GM21723 (cell line): ENCODE results near the gene PLA2G6.
"Not testable (repeated sequence)": the region's sequence is repeated elsewhere in the genome, so short reads cannot be mapped to it uniquely, and the experiment has no call there.

Experiments used
- ATAC-seq: cut with Tn5 transposase; IDR thresholded peaks from one replicate; pipeline ENCODE4 v1.9.1; 2021; ENCODE audit warnings: mild to moderate bottlenecking, moderate library complexity; ENCODE audit not compliant: unreplicated experiment

PLA2G6 gene

DNA sequence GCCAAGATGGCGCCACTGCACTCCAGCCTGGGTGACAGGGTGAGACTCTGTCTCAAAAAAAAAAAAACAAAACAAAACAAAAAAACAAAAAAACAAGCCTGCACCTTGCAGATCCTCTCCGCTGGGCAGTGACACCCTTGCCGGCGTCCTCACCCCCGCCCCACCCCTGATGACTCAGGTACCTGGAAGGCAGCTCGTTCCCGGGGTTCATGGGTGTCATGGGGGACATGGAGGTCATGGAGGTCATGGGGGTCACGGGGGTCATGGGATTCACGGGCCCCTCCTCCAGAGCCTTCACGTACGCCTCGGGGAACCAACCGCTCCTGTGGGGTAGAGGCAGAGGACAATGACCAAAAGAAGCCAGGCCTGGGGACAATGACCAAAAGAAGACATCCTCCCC, 94.7 kb downstream of the PLA2G6 start:
- no peak for ATAC-seq

DNA sequence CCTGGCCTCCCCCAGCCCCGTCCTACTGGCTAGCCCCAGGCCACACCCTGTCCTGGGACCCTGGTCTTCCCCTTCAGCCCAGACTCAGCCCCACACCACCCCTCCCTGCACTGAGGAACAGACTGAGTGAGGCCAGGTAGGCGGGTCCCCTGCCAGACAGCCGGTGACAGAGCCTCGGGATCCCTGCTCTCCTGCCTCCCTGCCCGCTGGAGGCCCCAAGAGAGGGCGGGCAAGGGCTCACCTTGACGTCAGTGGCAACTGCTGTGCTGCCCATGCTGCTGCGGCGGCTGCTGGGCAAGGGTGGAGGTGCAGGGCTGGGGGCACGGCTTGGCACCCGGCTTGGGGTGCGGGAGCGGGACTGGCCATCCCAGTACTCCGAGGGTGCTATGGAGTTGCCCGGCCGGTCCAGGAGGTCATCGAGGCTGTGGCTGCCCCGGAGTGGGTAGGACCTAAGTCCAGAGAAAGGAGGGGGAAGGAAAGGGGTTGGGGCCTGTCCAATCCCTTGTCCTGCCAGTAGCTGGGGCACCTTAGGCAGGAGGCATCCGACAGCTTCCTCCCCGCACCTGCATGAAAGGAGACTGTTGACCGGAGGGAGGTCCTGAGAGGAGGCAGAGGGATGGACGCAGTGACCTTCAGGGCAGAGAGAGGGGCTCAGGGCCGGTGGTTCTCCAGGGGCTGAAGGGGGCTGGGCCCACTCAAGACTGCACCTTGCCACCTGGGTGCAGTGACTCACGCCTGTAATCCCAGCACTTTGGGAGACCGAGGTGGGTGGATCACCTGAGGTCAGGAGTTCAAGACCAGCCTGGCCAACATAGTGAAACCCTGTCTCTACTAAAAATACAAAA, 95.4 kb downstream of the PLA2G6 start:
- no peak for ATAC-seq

DNA sequence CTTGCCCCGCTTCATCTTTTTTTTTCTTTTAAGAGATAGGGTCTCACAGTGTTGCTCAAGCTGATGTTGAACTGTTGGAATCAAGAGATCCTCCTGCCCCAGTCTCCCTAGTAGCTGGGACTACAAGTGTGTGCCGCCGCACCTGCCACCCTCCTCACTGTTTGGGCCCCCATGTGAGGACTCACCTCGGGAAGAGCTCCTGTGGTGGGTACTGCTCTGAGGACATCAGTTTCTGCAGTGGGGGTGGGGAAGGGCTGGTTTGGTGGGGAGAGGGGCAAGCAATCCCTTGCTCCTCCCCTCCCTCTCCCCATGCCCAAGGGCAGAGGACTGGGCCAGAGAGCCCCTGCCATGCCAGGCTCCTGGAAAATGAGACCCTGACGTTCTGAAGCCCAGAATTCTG, 96.1 kb downstream of the PLA2G6 start:
- ATAC-seq, result no peak

DNA sequence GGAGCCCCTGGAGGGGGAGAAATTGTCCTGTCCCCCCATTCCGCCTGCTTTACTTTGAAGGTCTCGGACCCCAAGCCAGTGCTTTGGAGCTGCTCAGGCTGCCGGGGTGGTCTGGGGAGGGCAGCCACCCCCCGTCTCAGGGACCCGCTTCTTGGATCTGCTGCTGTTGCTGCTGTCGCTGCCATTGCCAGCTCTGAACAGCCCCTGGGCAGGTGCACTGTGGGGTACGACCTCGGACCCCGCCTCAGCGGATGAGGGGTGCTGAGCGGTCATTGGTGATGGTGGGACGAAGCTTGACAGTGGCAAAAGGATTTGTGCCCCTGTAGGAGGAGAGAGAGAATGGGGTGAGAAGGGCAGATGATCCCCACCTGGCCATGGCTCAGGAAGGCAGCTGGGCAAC, 96.6 kb downstream of the PLA2G6 start:
- ATAC-seq, result no peak

DNA sequence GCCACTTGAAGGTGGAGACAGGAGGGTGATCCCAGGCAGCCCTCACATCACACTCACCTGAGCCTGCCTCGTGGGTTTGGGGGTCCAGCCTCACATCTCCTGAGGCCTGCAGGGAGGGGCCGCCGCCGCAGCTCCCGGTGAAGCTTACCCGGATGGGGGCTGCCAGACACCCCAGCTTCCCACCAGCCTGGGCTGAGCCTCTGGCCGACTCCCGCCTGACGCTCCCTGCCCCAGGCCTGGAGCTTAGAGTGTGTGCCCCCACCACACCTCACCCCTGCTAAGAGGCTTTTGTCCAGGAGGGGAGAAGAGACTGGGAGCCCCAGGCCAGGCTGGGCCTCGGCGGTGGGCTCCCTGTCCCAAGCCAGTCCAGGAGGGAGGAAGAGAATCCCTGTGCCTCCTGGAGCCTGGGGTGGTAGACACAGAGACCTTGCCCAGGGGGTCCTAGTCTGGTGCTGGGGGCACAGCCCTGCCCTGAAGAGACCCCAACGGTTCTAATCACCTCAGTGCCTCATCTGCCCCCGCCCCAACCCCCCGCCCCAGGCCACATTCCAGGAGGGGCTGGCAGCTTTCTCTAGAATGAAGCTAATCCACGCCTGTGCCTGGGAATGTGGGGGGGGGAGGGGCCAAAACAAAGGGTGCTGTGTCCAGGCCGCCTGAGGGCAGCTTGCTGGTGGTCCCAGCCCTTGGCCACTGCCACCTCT, 97.5 kb downstream of the PLA2G6 start, which contains the start of gene SLC16A8:
Gene SLC16A8, minus strand, starts transcription at position 254 of the 701 bp plus-strand sequence. CDS start 1,311 bp downstream, outside the sequence.
- ATAC-seq, result no peak

DNA sequence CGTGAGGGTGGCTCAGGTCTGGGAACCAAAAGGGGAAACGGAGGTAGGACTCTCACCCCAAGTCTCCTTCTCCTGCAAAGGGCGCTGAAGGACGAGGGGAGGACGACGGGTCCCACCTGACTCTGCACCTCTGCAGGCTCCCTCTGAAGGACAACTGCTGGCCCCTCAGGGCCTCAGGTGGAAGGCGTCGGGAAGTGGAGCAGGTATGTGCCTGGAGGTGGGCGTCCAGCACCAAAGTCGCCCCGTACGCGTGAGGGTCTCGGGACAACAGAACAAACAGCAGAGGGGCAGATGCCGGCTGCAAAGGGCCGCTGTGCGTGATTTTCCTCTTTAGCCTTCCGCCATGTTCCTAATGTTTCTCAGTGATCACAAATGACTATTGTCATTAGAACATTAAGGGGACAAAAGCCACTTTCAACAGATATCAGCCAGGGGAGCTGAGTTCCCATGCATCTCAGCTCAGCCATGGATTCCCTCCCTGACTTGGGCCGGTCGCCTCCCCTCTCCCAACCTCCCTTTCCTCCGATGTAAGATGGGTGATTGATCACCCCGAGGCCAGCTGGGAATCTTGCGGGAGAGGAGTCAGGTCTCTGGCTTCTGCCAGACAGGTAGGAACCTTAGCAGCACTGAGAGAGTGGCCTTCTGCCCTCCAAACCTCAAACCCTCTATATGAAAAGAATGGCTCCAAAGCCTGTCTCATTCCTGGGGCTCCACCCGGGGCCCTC, 98.5 kb downstream of the PLA2G6 start:
- ATAC-seq, result no peak

DNA sequence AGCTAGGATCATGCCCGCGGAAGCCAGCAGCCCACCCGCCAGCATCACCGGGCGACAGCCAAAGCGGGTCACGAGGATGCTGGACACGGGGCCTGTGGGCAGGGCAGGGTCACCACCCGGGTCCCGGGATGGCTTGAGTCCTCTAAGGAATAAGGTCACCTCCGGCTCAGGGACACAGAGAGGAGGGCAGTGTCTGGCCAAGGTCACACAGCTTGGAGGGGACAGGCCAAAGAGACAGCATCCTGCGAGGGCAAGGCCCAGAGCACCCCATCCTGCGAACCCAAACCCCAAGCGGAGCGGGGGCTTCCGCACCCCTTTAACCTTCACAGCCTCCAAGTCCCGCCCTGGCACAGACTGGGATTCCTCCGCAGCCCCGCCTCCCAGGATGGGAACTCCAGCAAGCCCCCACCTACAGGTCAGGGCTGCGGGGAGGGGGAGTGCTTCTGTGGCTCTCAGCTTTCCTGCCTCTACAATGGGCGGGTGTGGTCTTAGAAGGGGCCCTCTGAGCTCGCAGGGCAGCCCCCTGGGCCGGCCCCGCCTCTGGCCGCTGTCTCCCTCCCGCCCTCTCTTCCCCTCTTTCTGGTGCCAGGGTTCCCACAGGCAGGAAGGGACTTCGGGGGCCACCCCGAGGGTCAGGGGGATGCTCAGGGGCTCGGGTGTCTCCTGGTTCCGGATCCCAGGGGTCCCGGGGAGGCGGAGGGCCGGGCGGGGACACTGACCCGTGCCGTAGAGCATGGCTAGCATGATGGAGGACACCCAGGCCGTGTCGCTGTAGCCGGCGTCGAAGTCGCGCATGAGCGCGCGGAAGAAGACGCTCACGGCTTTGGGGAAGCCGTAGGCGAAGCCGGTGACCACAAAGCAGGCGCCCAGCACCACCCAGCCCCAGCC, 99.4 kb downstream of the PLA2G6 start:
- ATAC-seq, result no peak

DNA sequence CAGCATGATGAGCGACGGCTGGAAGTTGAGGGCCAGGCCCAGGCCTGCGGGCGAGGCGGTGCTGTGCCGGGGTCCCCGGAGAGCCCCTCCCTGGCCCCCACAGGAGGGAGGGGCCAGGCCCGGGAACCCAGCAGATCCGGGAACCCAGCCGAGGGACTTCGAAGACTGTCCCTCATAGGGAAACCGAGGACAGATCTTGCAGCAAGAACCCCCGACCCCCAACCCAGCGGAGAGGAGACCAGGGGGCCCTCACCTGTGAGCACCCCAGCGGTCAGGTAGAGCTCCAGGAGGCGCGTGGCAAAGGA, 100.0 kb downstream of the PLA2G6 start:
- ATAC-seq, result no peak

DNA sequence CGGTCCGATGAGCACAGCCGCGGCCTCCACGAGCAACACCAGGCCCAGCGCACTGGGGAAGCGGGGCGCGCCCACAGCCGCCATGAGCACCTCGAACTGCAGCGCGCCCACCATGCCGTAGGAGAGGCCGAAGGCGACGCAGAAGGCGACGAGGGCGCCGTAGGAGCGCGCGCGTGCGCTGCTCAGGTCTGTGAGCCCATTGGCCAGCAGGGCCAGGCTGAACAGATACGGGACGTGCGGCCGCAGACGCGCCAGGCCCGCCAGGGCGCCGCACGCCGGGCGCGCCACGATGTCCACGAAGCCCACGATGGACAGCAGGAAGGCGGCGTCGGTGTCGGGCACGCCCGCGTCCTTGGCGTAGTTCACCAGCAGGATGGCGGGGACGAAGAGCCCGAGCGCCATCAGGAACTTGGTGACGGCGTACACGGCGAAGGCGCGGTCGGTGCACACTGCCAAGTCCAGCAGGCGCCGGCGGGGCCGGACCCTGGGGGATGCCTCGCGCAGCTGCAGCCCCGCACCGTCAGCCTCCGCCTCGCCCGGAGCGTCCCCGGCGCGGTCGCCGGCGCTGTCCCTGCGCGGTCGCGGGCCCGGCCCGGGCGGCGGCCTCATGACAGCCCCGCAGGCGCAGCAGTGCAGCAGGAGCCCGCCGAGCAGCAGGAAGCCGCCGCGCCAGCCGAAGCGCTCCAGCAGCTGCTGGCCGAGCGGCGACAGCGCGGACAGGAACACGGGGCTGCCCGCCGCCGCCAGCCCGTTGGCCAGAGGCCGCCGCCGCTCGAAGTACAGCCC, 100.6 kb downstream of the PLA2G6 start:
- ATAC-seq, result no peak

DNA sequence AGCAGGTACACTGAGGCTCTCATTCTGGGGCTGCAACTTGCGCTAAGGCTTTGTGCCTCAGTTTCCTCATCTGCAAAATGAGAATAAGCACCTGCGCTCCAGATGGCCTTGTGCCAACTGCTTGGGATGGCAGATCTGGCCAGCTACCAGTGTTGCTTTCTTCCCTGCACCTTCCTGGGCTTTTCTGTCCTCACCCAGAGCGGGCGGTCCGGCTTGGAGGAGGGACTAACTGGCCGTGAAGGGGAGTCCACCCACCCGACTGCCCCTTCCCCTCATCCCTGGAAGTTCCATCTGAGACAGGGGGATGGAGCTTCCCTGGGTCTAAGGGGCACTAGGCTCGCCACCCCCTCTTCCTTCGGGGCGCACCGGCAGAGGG, 101.2 kb downstream of the PLA2G6 start:
- ATAC-seq, result no peak

DNA sequence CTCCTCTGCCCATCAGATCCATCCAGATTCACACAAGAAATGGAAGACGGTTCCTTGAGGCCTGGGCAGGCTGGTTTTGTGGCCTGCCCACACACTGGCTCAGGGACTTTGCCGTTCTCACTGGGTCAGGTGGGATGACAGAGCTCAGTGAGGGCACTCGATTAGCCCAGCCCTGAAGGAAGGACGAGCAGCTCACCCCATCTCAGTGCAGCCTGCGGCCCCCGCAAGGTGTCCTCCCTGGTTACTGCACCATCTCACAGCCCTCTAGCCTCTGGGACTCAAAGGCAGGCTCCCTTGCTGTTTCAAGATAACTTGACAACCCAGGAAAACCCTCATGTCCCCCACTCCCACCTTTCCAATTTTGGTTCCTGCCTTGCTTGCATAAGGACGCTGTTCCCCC, 101.8 kb downstream of the PLA2G6 start:
- ATAC-seq, result no peak

DNA sequence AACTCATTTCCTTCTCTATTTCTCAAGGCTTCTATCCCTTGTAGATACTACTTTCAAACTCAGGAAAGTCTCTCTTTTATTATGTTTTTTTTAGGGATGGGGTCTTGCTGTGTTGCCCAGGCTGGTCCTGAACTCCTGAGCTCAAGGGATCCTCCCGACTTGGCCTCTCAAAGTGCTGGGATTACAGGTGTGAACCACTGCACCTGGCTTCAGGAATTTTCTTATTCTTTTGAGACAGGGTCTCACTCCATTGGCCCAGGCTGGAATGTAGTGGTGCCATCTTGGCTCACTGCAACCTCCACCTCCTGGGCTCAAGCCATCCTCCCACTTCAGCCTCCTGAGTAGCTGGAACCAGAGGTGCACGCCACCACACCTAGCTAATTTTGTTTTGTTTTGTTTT, 102.4 kb downstream of the PLA2G6 start:
- ATAC-seq, result not testable (repeated sequence)

DNA sequence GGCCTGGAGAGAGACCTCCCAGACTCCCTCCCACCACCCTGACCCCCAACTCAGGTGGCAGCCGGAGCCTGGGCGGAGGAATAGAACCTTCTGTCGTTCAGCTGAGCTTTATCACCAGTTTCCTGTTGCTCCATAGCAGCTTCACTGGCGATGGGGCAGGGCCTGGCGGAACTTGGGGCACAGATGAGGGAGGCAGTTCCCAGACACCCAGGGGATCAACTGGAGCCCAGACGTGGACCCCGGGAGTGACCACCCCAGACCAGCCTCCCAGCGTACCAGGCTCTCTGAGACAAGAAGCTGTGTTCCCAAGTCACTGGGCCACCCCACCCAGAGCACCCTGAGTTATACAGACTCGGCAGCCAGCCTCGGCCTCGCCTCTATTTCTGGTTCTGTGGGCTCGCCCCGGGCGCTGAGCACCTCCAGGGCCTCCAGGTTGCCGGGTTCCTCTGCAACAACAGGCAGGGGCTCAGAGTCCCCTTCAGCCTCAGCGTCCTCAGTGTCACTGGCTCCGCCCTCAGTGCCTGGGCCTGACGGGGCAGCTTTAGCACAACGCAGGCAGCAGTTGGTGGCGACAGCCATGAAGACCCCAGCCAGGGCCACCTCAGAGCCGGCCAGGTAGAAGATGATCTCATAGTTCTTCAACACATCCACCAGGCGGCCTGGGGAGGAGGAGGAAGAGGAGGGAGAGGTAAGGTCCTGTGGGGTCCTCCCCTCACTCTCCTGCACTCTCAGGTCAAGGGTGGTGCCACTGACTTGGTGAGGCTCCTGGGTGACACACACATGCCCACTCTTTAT, 103.4 kb downstream of the PLA2G6 start:
- ATAC-seq, result no peak

DNA sequence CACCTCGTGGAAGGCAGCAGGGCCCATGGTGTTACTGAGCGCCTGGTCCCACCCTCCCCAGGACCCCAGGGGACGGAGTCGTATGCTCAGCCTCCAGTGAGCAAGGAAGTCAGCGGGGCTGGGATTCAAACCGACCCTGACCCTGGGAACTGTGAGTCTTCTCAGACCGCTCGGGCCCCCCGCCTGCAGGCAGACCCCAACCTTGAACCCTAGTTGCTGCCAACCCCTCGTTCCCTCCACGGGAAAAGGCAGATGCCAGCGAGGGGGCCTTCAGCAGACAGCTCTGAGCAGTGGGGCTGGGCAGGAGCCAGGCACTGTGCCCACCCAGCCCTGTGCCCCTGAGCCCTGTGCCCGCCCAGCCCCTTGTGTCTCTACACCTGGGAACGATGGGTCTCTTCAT, 104.0 kb downstream of the PLA2G6 start:
- no peak for ATAC-seq

DNA sequence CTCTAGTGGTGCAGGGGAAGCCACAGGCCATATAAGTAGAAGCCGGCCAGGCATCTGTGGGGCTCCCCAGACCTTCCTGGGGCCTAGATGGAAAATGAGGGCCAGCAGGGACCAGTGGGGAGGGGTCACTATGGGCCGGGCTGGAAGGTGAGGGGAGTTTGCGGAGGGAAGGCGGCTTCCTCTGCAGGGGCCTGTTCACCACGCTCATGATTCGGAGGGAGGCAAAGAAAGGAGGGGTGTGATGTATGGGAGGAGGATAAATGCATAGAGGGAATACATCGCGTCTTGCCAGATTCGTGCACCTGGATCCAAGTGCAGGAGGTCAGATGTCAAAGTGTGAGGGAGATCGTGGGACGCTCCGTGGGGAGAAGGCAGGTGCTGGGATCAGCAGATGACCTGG, 104.5 kb downstream of the PLA2G6 start:
- ATAC-seq, result no peak

DNA sequence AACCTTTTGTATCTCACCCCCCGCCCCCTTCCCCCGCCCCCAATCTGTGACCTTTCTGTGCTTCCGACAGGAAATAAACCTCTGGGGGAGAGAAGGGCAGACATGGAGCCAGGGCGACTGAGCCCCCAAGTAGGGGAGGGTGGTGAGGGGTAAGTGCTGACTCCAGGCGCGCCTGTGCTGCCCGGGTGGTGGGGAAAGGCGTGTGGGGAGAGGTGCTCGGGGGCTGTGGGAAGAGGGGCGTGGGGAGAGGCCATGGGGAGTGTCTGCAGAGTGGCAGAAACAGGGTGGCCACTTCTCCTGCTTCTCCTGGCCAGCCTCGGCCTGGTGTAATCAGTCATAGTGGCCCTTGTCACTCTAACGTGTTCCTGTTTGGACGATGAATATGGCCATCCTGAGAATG, 105.7 kb downstream of the PLA2G6 start:
- ATAC-seq, result no peak

DNA sequence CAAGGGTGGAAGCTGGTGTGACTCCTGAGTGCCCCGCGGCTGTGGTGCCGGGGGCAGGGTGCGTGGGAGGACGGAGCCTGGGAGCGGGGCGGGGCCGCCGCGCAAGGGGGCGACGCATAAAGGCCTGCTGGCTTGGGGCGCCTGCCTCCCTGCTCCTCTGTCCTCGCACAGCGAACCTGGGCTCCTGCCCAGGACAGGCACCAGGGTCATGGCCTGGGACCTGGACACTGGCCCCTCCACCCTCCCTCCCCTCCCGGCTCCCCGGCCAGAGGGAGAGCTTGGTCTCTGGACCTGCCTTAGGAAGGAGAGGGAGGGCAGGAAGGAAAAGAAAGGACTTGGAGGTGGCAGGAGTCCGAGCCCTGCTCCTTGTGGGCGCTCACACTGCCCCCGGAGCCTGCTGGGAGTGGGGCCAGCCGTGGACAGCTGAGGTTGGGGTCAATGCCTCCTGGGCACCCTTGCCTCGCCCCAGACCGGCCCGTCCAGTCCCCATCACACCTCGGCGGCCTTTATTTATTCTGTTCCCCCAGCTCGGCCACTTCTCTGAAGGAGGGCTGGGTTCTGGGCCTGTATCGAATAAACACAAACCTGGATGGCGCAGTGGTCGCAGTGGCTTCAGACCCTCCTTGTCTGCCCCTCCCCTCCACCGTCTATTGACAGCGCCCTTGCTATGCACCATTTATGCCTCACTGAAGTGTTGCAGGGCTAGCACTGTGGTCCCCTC, 106.4 kb downstream of the PLA2G6 start:
- no peak for ATAC-seq

DNA sequence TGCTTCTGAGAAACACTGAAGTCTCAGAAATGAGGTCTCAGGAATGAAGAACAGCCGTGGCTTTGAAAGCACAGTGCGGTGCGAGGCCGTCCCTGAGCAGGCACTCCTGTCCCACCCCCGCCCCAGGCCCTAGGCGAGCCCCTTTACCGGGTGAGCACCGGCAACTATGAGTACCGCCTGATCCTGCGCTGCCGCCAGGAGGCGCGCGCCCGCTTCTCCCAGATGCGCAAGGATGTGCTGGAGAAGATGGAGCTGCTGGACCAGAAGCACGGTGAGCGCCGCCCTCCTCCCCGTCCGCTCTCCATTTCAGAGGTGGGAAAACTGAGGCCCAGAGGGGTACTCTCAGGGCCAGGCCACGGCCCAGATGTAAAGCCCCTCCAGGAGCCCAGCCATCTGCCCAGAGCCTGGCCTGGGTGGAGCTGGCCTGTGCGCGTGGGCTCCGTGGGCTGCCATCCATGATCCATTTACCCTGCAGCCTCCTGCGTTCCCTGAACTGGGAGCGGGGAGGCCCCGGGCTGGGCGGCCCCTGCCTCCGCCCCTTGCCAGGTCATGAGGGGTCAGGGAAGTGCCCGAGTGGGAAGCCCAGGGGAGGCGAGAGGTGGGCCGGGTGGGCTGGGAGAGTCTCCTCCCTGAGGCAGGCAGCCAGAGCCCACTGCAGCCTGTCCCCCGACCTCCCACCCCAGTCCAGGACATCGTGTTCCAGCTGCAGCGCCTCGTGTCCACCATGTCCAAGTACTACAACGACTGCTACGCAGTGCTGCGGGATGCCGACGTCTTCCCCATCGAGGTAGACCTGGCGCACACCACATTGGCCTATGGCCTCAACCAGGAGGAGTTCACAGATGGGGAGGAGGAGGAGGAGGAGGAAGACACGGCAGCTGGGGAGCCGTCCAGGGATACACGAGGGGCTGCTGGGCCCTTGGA, 107.2 kb downstream of the PLA2G6 start:
- ATAC-seq, result no peak
